Gastrocnemius medialis (tissue), 4 donors: ENCODE data around the gene MSLN.

Source experiments
- CTCF ChIP-seq, 5 experiments: fragments of 450-650 bp in 3 of 5; fragments of 200-600 bp in 2 of 5; sonication (generic) in 2 of 5; IDR thresholded peaks in 4 of 5; conservative IDR thresholded peaks in 1 of 5; 1 replicate in 4 of 5; 2 replicates in 1 of 5; pipeline ENCODE4 v1.5.1; 2016 to 2019; ENCODE audit warnings: antibody characterized with exemption in 5 of 5, mild to moderate bottlenecking in 3 of 5, moderate library complexity in 3 of 5
- POLR2A ChIP-seq, 2 donors: fragments of 450-650 bp; IDR thresholded peaks; one replicate each; pipeline ENCODE4 v1.6.1; 2017; ENCODE audit warnings: antibody characterized with exemption in 2 of 2, mild to moderate bottlenecking in 2 of 2, moderate library complexity in 2 of 2

GRCh38 chr16:792221-792995, 31.9 kb downstream of the MSLN start:
- TF ChIP-seq POLR2A (IDR thresholded peaks at IDR 0.05) (no peak), CTCF (IDR thresholded peaks at IDR 0.05 in 4 of 5, conservative IDR thresholded peaks at IDR 0.05 in 1 of 5) (no peak)
